Spinal cord (tissue), 10 donors: Measurements from ENCODE around the gene CLPTM1. TPM values are rescaled to one million over a fixed set of nuclear protein-coding genes. Genes with fewer than 3 reads are reported as not detected.
"Not testable (repeated sequence)": the region's sequence is repeated elsewhere in the genome, so short reads cannot be mapped to it uniquely, and the experiment has no call there.

Experiments
- DNase-seq, 6 donors: peaks; one replicate each; pipeline versions ENCODE4 v3.0.0 to v3.0.0-alpha.2; 2013 to 2015; ENCODE audit warnings: low spot score in 6 of 6, low read depth in 4 of 6
- H3K27ac ChIP-seq: one replicate; pipeline ENCODE4 v1.5.1; 2013; ENCODE audit warnings: low read depth, low read length, control low read depth
- H3K27me3 ChIP-seq: one replicate; pipeline ENCODE4 v1.6.1; 2013; ENCODE audit warnings: low read length; ENCODE audit not compliant: control insufficient read depth, insufficient read depth
- H3K36me3 ChIP-seq: one replicate; pipeline ENCODE4 v1.6.1; 2013; ENCODE audit warnings: low read length; ENCODE audit not compliant: control insufficient read depth, insufficient read depth
- H3K4me1 ChIP-seq: one replicate; pipeline ENCODE4 v1.6.1; 2013; ENCODE audit warnings: low read length; ENCODE audit not compliant: control insufficient read depth, insufficient read depth
- H3K4me3 ChIP-seq: one replicate; pipeline ENCODE4 v1.5.1; 2013; ENCODE audit warnings: low read depth, low read length, control low read depth
- H3K9me3 ChIP-seq: one replicate; pipeline ENCODE4 v1.6.1; 2013; ENCODE audit warnings: low read length; ENCODE audit not compliant: control insufficient read depth, insufficient read depth
- whole genome bisulfite sequencing: methylation state at CpG from one replicate; pipeline ENCODE4 v1.1.5; 2013; ENCODE audit warnings: missing lambda C conversion rate; ENCODE audit not compliant: insufficient coverage; 5-methylcytosine and 5-hydroxymethylcytosine counted together
- polyA plus RNA-seq, 2 donors: library from polyadenylated mRNA; unstranded; fragments of 120-200 nt; gene quantifications; one replicate each; pipeline ENCODE4 v1.2.1, GENCODE V29; 2013; ENCODE audit not compliant: insufficient read length in 2 of 2
- total RNA-seq, 2 donors: library from RNA; depleted of rRNA in 1 of 2; stranded (reverse); fragments of 120-200 nt in 1 of 2; fragments of >200 nt in 1 of 2; gene quantifications; one replicate each; pipeline versions ENCODE4 v1.2.3 to v1.2.4, GENCODE V29; 2013 to 2014
- donor health status: healthy.

Gene CLPTM1
- total and polyA plus RNA-seq, 4 donors = 53.9 to 158 (median 110) TPM

GRCh38 chr19:44913512-44914432 is 41.4 kb upstream of the CLPTM1 start:
- H3K9me3 ChIP-seq, H3K36me3 ChIP-seq, H3K27me3 ChIP-seq, H3K4me3 ChIP-seq, H3K27ac ChIP-seq: not testable (repeated sequence)
- peak in 1 of 6 donors; percentile 9 for DNase-seq
- WGBS = 60% methylated on average over 18 of the region's 23 CpGs
- peaks cover 48% of the 10 kb centered on the region for H3K4me1 ChIP-seq

GRCh38 chr19:44914433-44915206 is 40.6 kb upstream of the CLPTM1 start, which contains the start of gene APOC1:
TSS of gene APOC1 (plus strand) at chr19:44914608. CDS start at chr19:44914892, 284 bp downstream.
- DNase-seq = peak; percentile 82 to 98 (median 87)
- WGBS = 6% methylated on average over 6 of the region's 28 CpGs
- peaks cover 47% of the 10 kb centered on the region for H3K4me1 ChIP-seq
- not testable (repeated sequence) for H3K27ac ChIP-seq, H3K27me3 ChIP-seq, H3K9me3 ChIP-seq, H3K36me3 ChIP-seq
- peak within 1 kb of the TSS; percentile 55 for H3K4me3 ChIP-seq

GRCh38 chr19:44924243-44924725 is 30.9 kb upstream of the CLPTM1 start:
- no peak overlapping the region for H3K27ac ChIP-seq
- WGBS = 98% methylated on average over 5 of the region's 8 CpGs
- no peak for DNase-seq
- H3K4me3 ChIP-seq = no peak overlapping the region
- H3K36me3 ChIP-seq = no peaks in the 10 kb centered on the region
- no peaks in the 10 kb centered on the region for H3K27me3 ChIP-seq
- H3K9me3 ChIP-seq = no peaks in the 10 kb centered on the region
- peaks cover 38% of the 10 kb centered on the region for H3K4me1 ChIP-seq

GRCh38 chr19:44925114-44925891 is 29.9 kb upstream of the CLPTM1 start:
- no peak overlapping the region for H3K4me3 ChIP-seq
- H3K27me3 ChIP-seq = no peaks in the 10 kb centered on the region
- peaks cover 38% of the 10 kb centered on the region for H3K4me1 ChIP-seq
- no peaks in the 10 kb centered on the region for H3K36me3 ChIP-seq
- H3K27ac ChIP-seq = peak overlapping the region; percentile 40
- 16% methylated on average over 7 of the region's 8 CpGs for WGBS
- DNase-seq = peak in 2 of 6 donors; percentile 26 to 78
- H3K9me3 ChIP-seq = no peaks in the 10 kb centered on the region

GRCh38 chr19:44926245-44927077 is 28.7 kb upstream of the CLPTM1 start:
- DNase-seq, H3K9me3 ChIP-seq, H3K36me3 ChIP-seq, H3K27me3 ChIP-seq, H3K27ac ChIP-seq, H3K4me3 ChIP-seq: not testable (repeated sequence)
- WGBS = 75% methylated on average over 6 of the region's 19 CpGs
- H3K4me1 ChIP-seq = peaks cover 38% of the 10 kb centered on the region

- Histone ChIP-seq H3K27me3 (no peaks in the 10 kb centered on the region), H3K4me3 (no peak overlapping the region), H3K4me1 (peaks cover 38% of the 10 kb centered on the region), H3K27ac (no peak overlapping the region), H3K36me3 (no peaks in the 10 kb centered on the region), H3K9me3 (no peaks in the 10 kb centered on the region)
- WGBS = 68% methylated on average over 5 of the region's 5 CpGs
- DNase-seq = peak in 1 of 6 donors; percentile 29
Measured at GRCh38 chr19:44927746-44928145, 27.4 kb upstream of the CLPTM1 start.

- WGBS = 88% methylated on average over 6 of the region's 7 CpGs
- no peak overlapping the region for H3K4me3 ChIP-seq
Measured at GRCh38 chr19:44930088-44930487, 25.1 kb upstream of the CLPTM1 start.

GRCh38 chr19:44931541-44931940 is 23.6 kb upstream of the CLPTM1 start:
- Histone ChIP-seq H3K36me3 (no peaks in the 10 kb centered on the region), H3K9me3 (no peaks in the 10 kb centered on the region), H3K4me1 (peaks cover 15% of the 10 kb centered on the region), H3K27me3 (no peaks in the 10 kb centered on the region), H3K4me3 (no peak overlapping the region), H3K27ac (no peak overlapping the region)
- DNase-seq = no peak
- WGBS = 67% methylated on average over 1 of the region's 4 CpGs

More at GRCh38 chr19:44930088-44930487, 25.1 kb upstream of the CLPTM1 start:
- Histone ChIP-seq H3K36me3 (no peaks in the 10 kb centered on the region), H3K27me3 (no peaks in the 10 kb centered on the region), H3K4me1 (peaks cover 29% of the 10 kb centered on the region), H3K27ac (no peak overlapping the region), H3K9me3 (no peaks in the 10 kb centered on the region)
- no peak for DNase-seq
